ENCODE results near the gene DHRS4L2.
"Not testable (repeated sequence)": the region's sequence is repeated elsewhere in the genome, so short reads cannot be mapped to it uniquely, and the experiment has no call there.

Gene DHRS4L2

DNA sequence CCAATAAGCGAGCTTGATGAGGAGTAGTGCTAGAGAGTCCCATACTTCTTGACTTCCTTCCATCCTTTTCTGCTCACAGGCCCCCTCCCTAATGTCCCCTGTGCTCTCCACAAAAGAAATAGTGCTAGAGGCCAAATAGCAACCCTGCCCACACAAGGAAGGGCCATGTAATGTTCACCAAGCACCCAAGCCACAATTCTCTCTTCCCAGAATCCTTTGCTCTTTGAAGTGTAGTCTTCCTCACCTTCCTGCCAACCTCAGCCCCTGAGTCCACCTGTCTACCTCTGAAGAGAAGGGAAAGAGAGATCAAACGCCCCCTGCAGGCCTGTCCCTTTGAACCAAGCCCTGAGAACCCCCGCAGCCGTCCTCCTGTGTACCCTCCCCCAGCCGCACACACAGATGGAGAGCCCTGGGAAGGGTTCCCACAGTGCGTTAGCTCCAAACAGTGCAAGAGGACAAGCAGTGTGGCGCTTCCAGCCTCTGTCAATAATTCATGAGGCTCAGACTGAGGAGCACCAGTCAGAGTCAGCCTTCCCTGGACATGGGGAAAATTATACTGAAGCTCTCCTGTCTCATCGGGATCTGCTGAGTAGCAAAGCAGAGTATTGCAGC, 37.0 kb upstream of the DHRS4L2 start:
- no peak overlapping the region for H3K4me3 ChIP-seq (ENCODE audit: low read depth, low read length)
- no peak for DNase-seq (ENCODE audit: low read depth)
- TF ChIP-seq, protein P1, sequence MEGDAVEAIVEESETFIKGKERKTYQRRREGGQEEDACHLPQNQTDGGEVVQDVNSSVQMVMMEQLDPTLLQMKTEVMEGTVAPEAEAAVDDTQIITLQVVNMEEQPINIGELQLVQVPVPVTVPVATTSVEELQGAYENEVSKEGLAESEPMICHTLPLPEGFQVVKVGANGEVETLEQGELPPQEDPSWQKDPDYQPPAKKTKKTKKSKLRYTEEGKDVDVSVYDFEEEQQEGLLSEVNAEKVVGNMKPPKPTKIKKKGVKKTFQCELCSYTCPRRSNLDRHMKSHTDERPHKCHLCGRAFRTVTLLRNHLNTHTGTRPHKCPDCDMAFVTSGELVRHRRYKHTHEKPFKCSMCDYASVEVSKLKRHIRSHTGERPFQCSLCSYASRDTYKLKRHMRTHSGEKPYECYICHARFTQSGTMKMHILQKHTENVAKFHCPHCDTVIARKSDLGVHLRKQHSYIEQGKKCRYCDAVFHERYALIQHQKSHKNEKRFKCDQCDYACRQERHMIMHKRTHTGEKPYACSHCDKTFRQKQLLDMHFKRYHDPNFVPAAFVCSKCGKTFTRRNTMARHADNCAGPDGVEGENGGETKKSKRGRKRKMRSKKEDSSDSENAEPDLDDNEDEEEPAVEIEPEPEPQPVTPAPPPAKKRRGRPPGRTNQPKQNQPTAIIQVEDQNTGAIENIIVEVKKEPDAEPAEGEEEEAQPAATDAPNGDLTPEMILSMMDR (IDR thresholded peaks at IDR 0.05; ENCODE audit: insufficient read depth, low read depth, low read length, missing control alignments): no peak

DNA sequence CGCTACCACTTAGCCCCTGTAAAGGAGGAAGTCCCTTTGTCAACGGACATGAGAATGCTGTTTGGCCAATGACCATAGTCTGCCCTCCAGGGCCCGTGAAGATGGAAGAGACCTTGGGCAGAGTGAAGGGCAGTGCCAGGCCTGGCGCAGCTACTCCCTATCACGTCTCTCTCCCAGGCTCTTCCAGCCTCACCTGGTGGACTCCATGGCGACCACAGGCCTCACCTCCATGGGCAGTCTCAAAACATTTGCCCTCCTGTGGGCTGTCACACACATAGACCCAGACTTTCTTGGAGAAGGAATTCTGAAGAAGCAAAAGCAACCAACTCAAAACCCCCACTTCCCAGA, 35.6 kb upstream of the DHRS4L2 start:
- not testable (repeated sequence) for DNase-seq (ENCODE audit: low read depth)
- H3K4me3 ChIP-seq (ENCODE audit: low read depth, low read length): peak overlapping the region; percentile 82

DNA sequence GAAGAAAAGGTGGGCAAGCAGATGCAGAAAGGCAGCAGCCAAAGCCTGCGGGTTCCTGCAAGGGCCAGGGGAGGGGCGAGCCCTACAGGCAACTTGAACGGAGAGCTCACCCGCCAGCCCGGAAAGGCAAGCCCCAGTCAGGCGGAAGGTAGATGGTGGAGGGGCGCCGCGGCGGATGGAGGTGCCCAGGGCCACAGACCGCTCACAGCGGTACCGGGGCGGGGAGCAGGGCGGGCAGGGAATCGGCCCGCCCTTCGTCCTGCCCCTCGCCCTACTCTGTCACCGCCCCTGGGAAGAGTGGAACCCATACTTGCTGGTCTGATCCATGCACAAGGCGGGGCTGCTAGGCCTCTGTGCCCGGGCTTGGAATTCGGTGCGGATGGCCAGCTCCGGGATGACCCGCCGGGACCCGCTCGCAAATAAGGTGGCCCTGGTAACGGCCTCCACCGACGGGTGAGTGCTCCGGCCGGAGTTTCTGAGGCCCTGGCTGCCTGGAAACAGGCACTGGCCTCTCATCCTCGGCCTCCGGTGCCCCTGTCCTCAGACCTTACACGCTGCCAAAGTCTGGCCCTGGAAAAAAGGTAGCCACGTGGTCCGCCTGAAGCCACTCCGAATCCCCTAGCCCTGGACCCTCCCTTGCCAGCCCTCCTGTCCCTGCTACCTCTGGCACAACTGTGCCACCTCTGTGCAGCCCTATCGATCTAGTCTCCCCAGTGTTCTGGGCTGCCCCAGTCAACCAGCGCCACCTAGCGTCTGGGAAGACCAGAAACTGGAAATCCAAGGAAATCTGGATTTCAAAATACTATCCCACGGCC, 35.1 kb upstream of the DHRS4L2 start, which contains the start of gene DHRS4:
DHRS4 (plus strand) TSS at position 307 of the 815 bp plus-strand sequence; CDS start at position 326, 19 bp downstream.
- peak; percentile 89 for DNase-seq (ENCODE audit: low read depth)
- peak within 1 kb of the TSS; percentile 82 for H3K4me3 ChIP-seq (ENCODE audit: low read depth, low read length)
- TF ChIP-seq, protein P1 (IDR thresholded peaks at IDR 0.05; ENCODE audit: insufficient read depth, low read depth, low read length, missing control alignments): peak; percentile 95

DNA sequence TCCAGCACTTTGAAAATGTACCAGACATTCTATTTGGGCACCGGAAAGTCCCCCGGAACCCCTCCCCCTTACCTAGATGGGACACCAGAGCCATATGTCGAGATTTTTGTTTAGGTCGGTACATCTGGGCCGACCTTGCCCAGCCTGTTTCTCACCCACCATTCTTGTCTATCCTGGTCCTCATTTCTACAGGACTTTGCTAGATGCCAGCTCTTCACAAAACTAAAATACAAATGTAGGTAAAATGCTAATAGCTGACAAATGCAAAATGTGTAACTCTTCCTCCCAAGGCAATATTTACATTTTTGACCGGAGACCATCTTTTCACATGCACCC, 34.5 kb upstream of the DHRS4L2 start:
- DNase-seq (ENCODE audit: low read depth): not testable (repeated sequence)
- H3K4me3 ChIP-seq (ENCODE audit: low read depth, low read length): peak overlapping the region; percentile 82

DNA sequence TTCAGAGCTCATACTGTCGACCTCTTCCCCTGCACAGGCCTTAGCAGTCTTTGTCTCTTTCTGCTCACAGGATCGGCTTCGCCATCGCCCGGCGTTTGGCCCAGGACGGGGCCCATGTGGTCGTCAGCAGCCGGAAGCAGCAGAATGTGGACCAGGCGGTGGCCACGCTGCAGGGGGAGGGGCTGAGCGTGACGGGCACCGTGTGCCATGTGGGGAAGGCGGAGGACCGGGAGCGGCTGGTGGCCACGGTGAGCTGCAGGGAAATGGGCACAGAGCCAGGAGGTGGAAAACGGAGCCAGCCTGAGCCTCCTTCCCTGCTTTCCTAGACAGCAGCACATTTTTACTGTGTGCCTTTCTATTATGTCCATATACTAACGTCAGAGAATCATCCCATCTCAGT, 33.8 kb upstream of the DHRS4L2 start:
- DNase-seq (ENCODE audit: low read depth): peak; percentile 4
- H3K4me3 ChIP-seq (ENCODE audit: low read depth, low read length): peak overlapping the region; percentile 82; the same call in 1 of the 2 replicates

DNA sequence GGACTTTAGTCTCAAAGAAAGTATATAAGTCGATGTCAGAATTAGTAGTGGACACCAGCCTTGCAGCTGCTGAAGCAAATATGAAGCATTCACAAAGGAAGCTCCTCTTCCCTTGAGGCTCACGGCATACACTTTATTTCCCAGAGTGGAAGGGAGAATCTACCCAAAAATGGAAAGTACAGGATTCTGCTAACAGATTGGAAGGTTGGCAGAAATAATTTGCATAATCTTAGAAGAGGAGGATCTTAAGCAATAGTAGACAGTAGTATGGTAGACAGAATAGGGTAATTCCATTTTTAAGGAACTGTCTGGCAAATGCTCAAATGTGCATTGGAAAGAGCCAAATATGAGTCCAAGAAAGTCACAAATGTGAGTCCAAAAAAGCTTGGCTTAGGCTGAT, 32.9 kb upstream of the DHRS4L2 start:
- not testable (repeated sequence) for H3K4me3 ChIP-seq (ENCODE audit: low read depth, low read length); DNase-seq (ENCODE audit: low read depth)

DNA sequence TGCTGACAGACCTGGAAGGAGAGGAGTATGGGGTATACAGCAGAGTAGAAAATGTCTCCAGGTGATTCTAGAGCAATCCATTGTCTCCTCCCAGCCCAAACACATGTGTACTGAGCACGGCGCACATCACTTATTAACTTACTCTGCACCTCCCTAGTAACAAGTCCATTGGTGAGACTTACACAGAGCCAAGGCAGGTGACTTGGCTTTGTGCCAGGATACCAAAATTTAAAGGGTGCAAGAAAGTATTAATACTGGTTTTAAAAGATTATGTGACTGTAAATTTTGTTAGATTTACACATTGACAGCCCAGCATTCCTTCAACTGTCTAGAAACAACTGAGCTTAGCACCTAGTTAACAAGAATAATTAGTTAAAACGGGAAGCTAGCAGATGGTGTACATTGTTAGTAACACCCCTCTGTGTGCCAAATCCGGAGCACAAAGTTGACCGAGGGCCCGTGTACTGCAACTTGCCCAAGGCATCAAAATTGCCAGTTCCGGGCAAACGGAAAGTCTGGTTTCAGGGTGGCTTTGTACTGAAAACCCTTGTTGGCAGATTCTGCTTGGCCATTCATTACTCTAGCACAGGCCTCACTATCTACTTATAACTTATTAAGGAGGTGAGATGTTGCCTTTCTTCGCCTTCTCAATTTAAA, 30.7 kb upstream of the DHRS4L2 start:
- H3K4me3 ChIP-seq (ENCODE audit: low read depth, low read length): not testable (repeated sequence)

DNA sequence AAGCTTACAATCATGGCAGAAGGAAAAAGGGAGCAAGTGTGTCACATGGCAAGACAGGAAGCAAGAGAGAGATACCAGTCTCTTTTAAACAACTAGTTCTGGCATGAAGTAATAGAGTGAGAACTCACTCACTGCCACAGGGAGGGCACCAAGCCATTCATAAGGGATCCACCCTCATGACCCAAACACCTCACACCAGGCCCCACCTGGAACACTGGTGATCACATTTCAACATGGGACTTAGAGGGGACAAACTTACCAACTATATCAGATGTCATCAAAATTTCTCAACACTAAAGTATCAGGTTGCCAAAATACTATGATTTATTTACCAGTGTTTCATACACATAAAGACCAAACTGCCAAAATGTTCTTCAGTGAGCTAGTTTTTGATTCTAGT, 27.8 kb upstream of the DHRS4L2 start:
- not testable (repeated sequence) for DNase-seq (ENCODE audit: low read depth)

More for the DNA sequence above, 30.7 kb upstream of the DHRS4L2 start:
- DNase-seq (ENCODE audit: low read depth): not testable (repeated sequence)

DNA sequence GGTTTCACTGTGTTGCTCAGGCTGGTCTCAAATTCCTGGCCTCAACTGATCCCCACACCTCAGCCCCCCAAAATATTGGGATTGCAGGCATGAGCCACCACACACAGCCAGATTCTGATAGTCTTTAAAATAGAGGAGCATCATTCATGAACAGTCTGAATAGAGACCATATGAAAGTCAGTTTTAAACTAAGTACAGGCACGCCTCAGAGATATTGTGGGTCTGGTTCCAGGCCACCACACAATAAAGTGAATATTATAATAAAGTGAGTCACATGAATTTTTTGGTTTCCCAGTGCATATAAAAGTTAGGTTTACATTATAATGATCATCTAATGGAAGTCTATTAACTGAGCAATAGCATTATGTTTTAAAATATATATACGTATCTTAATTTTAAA, 27.0 kb upstream of the DHRS4L2 start:
- DNase-seq (ENCODE audit: low read depth): not testable (repeated sequence)

More for the DNA sequence above, 27.8 kb upstream of the DHRS4L2 start:
- not testable (repeated sequence) for H3K4me3 ChIP-seq (ENCODE audit: low read depth, low read length)

DNA sequence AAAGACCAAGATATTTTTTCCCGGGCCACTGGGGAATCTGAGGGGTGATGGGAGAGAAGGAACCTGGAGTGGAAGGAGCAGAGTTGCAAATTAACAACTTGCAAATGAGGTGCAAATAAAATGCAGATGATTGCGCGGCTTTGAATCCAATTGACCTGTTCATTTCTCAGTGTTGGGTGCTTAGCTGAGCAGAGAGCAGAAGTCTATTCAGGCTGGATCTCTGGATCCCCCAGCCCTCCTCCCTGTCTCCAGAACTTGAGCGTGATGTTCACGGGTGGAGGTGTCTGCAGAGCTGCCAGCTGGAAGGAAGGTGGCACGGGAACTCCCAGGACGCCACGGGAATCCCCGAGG, 19.6 kb upstream of the DHRS4L2 start:
- H3K4me3 ChIP-seq (ENCODE audit: low read depth, low read length); DNase-seq (ENCODE audit: low read depth): not testable (repeated sequence)

More for the DNA sequence above, 27.0 kb upstream of the DHRS4L2 start:
- not testable (repeated sequence) for H3K4me3 ChIP-seq (ENCODE audit: low read depth, low read length)

DNA sequence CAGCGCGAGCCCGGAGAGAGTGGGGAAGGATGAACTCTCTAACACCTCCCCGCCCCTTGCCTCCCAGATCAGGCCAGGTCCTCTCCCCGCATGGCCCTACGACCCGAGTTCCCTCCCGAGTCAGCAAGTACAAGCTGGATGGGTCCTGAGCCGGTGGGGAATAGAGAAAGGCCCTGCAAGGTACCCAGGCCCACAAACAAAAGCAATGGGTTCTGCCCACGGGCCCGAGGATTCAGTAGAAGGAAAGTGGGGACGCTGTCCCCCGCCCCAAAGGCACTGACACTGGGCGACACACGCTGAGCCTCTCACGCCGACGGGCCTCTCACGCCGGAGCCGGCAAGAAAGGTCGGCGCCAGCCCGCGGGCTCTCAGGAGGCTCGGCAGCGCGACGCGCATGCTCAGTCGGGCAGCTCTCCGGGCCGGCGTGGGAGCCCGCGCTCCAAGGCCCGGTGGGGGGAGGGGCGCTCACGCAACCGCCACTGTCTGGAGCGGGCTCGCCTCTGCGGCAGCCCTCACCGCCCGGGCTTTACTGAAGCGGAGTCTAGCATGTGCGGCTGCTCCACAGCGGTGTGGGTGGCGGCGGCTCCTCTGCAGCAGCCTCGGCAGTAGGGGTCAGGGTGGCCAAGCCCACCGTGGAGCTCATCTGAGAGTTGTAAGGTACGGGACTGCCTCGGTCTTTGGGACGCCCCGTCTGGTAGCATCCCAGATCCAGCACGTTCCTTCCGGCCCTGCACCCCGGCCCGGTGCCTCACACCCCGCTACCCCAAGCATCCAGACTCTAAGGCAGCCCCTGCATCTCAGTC, 19.0 kb upstream of the DHRS4L2 start:
- H3K4me3 ChIP-seq (ENCODE audit: low read depth, low read length): peak overlapping the region; percentile 54
- DNase-seq (ENCODE audit: low read depth): peak; percentile 38

DNA sequence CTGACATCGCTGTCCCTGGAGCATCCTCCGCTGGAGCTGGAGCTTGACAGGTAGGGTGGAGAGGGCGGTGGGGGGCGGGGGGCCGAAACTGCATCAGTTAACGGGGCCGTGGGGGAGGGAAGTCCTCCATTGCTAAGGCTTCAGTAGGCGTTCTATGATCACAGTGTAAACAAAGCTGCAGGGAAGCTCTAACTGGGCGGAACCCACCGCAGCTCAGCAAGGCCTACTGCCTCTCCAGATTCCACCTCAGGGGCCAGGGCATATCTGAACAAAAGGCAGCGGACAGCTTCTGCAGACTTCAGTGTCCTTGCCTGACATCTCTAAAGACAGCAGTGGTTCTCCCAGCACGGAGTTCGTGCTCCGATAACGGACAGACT, 18.5 kb upstream of the DHRS4L2 start:
- not testable (repeated sequence) for DNase-seq (ENCODE audit: low read depth); H3K4me3 ChIP-seq (ENCODE audit: low read depth, low read length)

DNA sequence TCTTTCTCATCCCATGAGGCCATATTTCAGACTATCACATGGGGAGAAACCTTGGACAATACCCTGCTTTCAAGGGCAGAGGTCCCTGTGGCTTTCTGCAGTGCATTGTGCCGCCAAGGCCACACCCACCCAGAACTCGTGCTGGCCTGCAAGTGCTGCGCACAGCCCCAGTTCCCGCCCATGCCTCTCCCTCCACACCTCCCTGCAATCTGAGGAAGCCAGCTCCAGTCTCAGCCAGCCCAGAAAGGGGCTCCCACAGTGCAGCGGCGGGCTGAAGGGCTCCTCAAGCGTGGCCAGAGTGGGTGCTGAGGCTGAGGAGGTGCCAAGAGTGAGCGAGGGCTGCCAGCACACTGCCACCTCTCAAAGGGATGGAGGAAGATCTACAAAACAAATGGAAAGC, 15.6 kb upstream of the DHRS4L2 start:
- not testable (repeated sequence) for DNase-seq (ENCODE audit: low read depth); H3K4me3 ChIP-seq (ENCODE audit: low read depth, low read length)

DNA sequence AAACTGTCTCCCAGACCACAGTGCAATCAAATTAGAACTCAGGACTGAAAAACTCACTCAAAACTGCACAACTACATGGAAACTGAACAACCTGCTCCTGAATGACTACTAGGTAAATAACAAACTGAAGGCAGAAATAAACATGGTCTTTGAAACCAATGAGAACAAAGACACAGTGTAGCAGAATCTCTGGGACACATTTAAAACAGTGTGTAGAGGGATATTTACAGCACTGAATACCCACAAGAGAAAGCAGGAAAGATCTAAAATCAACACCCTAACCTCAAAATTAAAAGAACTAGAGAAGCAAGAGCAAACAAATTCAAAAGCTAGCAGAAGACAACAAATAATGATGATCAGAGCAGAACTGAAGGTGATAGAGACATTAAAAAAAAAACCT, 14.7 kb upstream of the DHRS4L2 start:
- not testable (repeated sequence) for DNase-seq (ENCODE audit: low read depth); H3K4me3 ChIP-seq (ENCODE audit: low read depth, low read length)
